ENCODE results near the gene CAPN9. TPM values are rescaled to one million over a fixed set of nuclear protein-coding genes. Genes with fewer than 3 reads are reported as not detected.

The CAPN9 gene
- total and polyA plus RNA-seq, 2 donors (not counting 3 experiments of a cell fraction or from before 2014, with no cell fraction given), result not detected

DNA sequence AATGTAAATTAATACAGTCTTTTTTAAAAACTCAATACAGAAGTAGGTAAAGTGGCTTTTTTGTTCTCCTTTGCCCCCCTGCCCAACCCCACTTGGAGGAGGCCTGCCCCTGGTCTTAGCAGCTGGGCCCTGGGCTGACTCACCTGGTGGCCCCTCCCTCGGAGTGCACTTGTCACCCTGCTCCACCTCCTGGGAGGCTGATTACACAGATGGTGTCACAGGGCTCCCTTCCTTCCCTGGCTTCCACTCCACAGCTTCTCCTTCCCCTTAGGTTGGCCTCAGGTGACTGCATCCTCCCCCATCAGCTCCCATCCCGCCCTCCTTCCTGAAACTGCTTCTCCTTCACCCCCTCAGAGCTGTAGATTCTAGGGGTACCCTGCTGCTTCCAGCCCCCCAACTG is 11.7 kb upstream of the CAPN9 start:
- BruUV-seq (replicated peaks), result no TSS peak
- dilution Hi-C loops (cut with MboI; ENCODE audit: extremely low pct_ligation_motif_present, low sequenced_read_pairs), result no loop called here
- CTCF ChIA-PET, result no interaction called here
- no peak for FAIRE-seq
- no peak for TF ChIP-seq MYC (IDR thresholded peaks at IDR 0.05; ENCODE audit: low read depth, low read length)
- no peak for TF ChIP-seq CTCF (IDR thresholded peaks at IDR 0.05; ENCODE audit: extremely low read depth in 1 of 2, insufficient read depth in 1 of 2, low read depth in 1 of 2, low read length in 2 of 2)
- TF ChIP-seq POLR2A (IDR thresholded peaks at IDR 0.05; ENCODE audit: low read depth, low read length), result no peak
- Histone ChIP-seq H3K9me3 (replicated peaks; ENCODE audit: control insufficient read depth, insufficient read depth, low read length) (no peaks in the 10 kb centered on the region), H2AFZ (ENCODE audit: low read depth, low read length) (no peak overlapping the region), H4K20me1 (replicated peaks; ENCODE audit: control insufficient read depth, extremely low read depth, insufficient read depth, low read length) (no peaks in the 10 kb centered on the region), H3K4me2 (ENCODE audit: insufficient read depth, low read length) (no peak overlapping the region), H3K27me3 (ENCODE audit: control insufficient read depth in 2 of 2, insufficient read depth in 2 of 2, low read length in 2 of 2) (no peaks in the 10 kb centered on the region), H3K36me3 (ENCODE audit: control insufficient read depth in 2 of 2, extremely low read depth in 1 of 2, insufficient read depth in 2 of 2, low read length in 2 of 2) (no peaks in the 10 kb centered on the region), H3K9me1 (replicated peaks; ENCODE audit: control insufficient read depth, extremely low read depth, insufficient read depth, low read length) (no peaks in the 10 kb centered on the region), H3K79me2 (ENCODE audit: control insufficient read depth, insufficient read depth, low read length) (no peaks in the 10 kb centered on the region), H3K4me3 (replicated peaks in 1 of 3; ENCODE audit: insufficient read depth in 1 of 3, low read depth in 1 of 3, low read length in 3 of 3) (no peak overlapping the region), H3K9ac (replicated peaks; ENCODE audit: extremely low read depth, insufficient read depth, low read length) (no peak overlapping the region), H3K27ac (ENCODE audit: insufficient read depth, low read depth, low read length) (no peak overlapping the region), H3K4me1 (ENCODE audit: control insufficient read depth, extremely low read depth, insufficient read depth, low read length) (no peaks in the 10 kb centered on the region)
- POLR2A ChIA-PET, result no interaction called here
- no peak for DNase-seq (ENCODE audit: low read depth, low spot score)
- intact Hi-C loops (cut with micrococcal nuclease), result no loop called here

GRCh38 chr1:230737622-230738262 is 9.4 kb upstream of the CAPN9 start:
- no peak for TF ChIP-seq CTCF (IDR thresholded peaks at IDR 0.05; ENCODE audit: extremely low read depth in 1 of 2, insufficient read depth in 1 of 2, low read depth in 1 of 2, low read length in 2 of 2)
- TF ChIP-seq FOS (IDR thresholded peaks at IDR 0.05; ENCODE audit: borderline replicate concordance, insufficient read depth, low read length), result no peak
- TF ChIP-seq POLR2A (IDR thresholded peaks at IDR 0.05; ENCODE audit: low read depth, low read length), result no peak
- TF ChIP-seq GATA2 (IDR thresholded peaks at IDR 0.05; ENCODE audit: insufficient read depth, insufficient read length, low read depth, low read length), result no peak
- no peak for TF ChIP-seq POLR2AphosphoS5 (IDR thresholded peaks at IDR 0.05; ENCODE audit: insufficient read depth, low read depth, low read length)
- TF ChIP-seq JUN (IDR thresholded peaks at IDR 0.05; ENCODE audit: borderline replicate concordance, insufficient read depth, insufficient read length, low read depth), result no peak
- TF ChIP-seq MYC (IDR thresholded peaks at IDR 0.05; ENCODE audit: low read depth, low read length), result no peak
- TF ChIP-seq EZH2 (IDR thresholded peaks at IDR 0.05; ENCODE audit: borderline replicate concordance, low read depth, low read length, severe bottlenecking), result no peak
- no peak for TF ChIP-seq MAX (IDR thresholded peaks at IDR 0.05; ENCODE audit: insufficient read depth, insufficient read length)
- dilution Hi-C loops (cut with MboI; ENCODE audit: extremely low pct_ligation_motif_present, low sequenced_read_pairs) (no loop called here), intact Hi-C loops (cut with micrococcal nuclease) (no loop called here)
- Histone ChIP-seq H3K4me3 (replicated peaks in 1 of 3; ENCODE audit: insufficient read depth in 1 of 3, low read depth in 1 of 3, low read length in 3 of 3) (no peak overlapping the region), H3K4me2 (ENCODE audit: insufficient read depth, low read length) (no peak overlapping the region), H3K4me1 (ENCODE audit: control insufficient read depth, extremely low read depth, insufficient read depth, low read length) (no peaks in the 10 kb centered on the region), H3K27ac (ENCODE audit: insufficient read depth, low read depth, low read length) (no peak overlapping the region), H3K27me3 (ENCODE audit: control insufficient read depth in 2 of 2, insufficient read depth in 2 of 2, low read length in 2 of 2) (no peaks in the 10 kb centered on the region), H3K9me3 (replicated peaks; ENCODE audit: control insufficient read depth, insufficient read depth, low read length) (no peaks in the 10 kb centered on the region), H3K79me2 (ENCODE audit: control insufficient read depth, insufficient read depth, low read length) (no peaks in the 10 kb centered on the region), H3K9me1 (replicated peaks; ENCODE audit: control insufficient read depth, extremely low read depth, insufficient read depth, low read length) (no peaks in the 10 kb centered on the region), H3K36me3 (ENCODE audit: control insufficient read depth in 2 of 2, extremely low read depth in 1 of 2, insufficient read depth in 2 of 2, low read length in 2 of 2) (no peaks in the 10 kb centered on the region), H3K9ac (replicated peaks; ENCODE audit: extremely low read depth, insufficient read depth, low read length) (no peak overlapping the region), H2AFZ (ENCODE audit: low read depth, low read length) (no peak overlapping the region), H4K20me1 (replicated peaks; ENCODE audit: control insufficient read depth, extremely low read depth, insufficient read depth, low read length) (no peaks in the 10 kb centered on the region)
- FAIRE-seq (no peak), DNase-seq (ENCODE audit: low read depth, low spot score) (no peak)
- ChIA-PET CTCF (no interaction called here), POLR2A (no interaction called here)
- BruUV-seq (replicated peaks), result no TSS peak
